NCI-H2029 treated with DMSO at 0.1 percent for 48 hours (cell line): ENCODE data around the gene AFG1L.

Source experiments
- DNase-seq: peaks from one replicate; lab custom pipeline; 2025; lab: John Stamatoyannopoulos, UW

Gene AFG1L

DNA sequence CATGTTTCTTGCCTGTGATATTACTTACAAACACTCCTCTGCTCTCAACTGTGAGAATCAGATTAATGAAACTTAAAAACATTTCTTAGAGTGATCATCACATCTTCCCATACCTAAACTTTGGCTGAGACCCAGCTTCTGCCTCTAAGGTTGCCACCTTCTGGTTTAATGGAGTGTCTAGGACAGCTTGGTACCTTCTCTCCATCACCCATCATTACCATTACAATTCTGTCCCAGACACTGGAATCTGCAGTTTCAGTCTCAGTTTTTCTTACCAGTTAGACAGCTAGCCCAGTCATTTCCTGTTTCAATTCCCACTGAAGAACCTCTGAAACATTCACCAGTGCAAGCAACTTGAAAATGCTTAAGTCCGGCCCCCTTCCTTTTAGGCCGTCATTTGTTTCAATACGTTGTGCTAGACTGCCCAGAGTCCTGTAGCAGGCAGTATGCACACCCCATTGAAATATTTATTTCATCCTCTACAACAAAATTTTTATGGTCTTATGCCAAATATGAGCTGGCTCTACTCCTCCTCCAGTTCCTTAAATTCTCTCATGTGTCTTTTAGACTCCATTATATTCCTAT is 158.8 kb downstream of the AFG1L start:
- DNase-seq, result no peak

DNA sequence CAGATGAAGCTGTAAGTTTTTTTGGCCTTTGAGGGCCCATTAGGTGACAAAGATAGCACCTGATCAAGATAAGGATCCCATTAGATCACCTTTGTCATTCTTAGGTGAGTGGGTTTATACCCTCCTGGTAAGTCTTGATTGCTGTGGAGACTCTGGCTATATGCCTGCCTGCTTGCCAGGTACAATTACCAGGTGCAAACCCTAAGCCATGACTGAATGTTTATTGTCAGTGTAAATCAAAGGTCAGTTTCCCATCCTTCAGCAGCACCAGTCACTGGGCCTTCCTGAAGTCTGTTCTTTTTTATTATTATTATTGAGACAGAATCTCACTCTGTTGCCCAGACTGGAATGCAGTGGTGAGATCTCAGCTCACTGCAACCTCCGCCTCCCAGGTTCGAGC is 159.5 kb downstream of the AFG1L start:
- no peak for DNase-seq

DNA sequence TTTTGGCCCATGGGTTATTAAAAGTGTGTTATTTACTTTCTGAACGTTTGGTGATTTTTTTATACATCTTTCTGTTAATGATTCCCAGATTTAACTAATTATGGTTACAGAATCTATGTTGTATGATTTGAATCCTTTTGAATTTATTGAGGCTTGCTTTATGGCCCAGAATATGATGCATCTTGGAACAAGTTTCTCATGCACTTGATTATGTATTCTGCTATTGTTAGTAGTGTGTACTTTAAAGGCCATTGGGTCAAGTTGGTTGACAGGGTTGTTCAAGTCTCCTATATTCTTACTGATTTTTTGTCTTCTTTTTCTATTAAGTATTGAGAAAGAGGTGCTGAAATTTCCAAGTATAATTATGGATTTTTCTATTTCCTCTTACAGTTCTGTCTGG is 160.8 kb downstream of the AFG1L start:
- DNase-seq, result no peak

DNA sequence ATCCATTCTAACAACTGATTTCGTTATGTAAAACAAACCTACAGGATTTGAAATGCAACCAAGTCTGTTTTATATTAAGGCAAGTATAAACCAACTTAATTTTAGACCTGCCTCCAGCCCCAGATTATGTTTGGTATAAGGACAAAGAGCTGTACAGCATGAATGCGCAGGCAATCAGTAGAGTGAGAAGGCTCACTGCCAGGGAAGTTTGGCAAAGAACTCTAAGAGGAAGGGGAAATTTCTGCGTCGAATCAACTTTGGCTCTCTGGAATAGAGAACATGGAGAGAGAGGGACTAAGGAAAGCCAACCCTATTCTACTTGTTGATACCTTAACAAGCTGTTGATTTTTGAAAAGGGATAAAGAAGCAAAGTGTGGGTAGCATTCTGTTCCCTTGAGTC is 168.9 kb downstream of the AFG1L start:
- no peak for DNase-seq

DNA sequence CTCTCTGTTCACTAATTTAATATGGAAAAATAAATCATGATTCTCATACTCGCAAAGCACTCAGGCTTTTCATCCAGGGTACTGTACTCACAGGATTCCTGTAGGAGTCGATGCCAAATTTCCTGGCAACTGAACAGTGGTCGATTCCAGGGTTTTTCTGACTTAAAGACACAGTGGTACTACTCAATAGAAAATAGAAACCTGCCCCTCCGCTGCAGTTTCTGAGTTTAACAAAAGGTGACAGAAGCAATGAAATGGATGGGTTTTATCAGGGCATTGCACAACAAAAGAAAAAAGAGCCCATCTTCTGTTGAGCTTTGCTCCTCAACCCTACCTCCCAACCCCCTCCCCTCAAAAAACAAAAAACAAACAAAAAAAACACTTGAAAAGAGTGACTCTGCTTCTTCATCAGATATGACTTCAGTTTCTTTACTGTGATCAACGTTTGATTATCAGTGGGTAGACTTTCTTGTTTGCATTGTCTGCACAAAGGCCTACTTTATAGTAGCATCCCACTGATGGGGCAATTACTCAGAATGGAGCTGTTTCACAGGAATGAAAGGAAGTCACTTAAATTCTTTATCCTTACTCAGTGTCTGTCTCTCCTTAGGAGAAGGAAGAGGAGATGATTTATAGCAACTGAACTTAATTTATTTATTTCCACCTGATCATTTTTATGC is 169.7 kb downstream of the AFG1L start:
- no peak for DNase-seq

DNA sequence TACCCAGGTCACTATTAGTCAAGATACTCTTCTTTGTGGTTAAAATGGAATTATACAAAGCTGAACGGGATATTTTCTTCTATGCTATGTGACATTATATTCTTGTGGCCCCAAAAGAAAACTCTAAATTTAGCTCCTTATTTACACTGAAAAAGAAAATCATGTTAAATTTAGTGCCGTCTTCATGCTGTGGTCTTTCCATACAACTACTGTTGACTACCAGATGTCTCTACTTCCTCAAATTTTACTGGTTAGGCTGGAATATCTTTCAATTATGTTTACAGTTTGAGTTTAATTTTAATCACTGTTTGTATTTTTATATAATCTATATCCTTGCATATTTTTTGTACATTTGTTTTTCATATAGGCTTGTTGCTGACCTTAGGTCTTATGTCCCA is 170.2 kb downstream of the AFG1L start:
- DNase-seq, result no peak

DNA sequence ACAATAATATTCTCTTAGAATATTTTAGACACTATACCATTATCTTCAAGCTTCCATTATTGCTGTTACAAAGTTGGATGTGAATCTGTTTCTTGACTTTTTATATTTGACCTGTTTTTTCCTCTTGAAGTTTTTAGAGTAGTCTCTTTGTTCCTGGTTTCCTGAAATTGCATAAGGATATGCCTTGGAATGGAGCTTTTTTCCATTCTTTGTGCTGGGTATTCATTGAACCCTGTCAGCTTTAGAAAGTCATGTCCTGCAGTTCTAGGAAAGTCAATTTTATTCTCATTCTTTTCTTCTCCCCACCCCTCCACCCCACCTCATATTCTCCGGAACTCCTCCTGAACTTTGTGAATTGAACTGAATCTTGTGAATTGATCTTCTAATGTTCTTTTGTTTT is 173.5 kb downstream of the AFG1L start:
- DNase-seq, result no peak

DNA sequence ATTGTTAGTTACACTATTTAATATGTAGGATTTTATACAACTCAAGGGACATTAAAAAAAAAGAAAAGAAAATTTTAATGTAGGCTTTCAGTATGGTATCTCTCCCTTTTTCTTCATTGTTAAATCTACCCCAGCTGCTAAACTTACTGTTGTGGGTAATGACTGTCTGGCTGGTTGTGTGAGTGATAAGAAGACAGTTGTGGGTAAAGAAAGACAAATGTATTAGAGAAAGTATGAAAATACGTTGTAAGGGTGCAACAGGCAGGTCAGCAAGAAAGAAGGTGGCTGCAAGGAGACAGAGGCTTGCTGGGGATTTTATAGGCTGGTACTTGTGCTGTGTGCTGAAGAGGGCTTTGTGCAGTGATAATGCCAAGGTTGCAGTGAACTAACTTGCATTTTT is 174.5 kb downstream of the AFG1L start:
- DNase-seq, result no peak

DNA sequence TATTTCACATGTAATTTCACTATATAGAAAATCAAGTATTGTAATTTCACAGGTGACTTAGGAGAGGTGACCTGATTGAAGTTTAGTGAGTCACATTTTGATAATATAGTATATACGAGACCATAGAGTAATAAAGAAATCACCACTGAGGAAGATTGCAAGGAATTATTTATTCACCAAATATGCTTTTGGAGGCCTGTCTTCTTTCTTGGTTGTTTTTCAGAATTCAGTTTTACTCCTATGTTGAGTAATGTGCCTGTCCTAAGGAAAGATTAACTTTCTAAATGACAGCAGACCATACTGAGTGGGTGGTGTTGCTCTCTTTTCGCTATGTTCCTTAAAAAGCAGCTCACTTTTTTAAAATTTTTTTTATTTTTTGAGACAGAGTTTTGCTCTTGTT is 178.3 kb downstream of the AFG1L start:
- no peak for DNase-seq

DNA sequence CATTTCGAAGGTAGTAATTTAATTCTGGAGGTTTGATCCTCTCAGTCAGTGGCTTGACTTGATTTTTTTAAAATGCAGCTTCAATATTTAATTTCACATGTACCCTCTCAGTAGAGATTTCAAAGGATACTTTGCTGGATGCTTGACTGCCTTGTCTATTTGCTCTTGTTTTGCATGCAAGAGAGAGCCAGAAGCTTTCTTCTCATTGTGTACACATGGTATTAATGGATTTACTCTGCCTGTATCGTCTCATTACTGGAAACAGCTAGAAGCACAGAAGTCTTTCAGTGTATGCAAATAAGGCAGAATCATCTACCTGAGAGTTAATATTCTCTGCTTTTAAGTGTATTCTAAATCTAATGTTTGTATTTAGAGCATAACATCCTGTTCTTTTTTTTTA is 181.5 kb downstream of the AFG1L start:
- DNase-seq, result peak; percentile 13

DNA sequence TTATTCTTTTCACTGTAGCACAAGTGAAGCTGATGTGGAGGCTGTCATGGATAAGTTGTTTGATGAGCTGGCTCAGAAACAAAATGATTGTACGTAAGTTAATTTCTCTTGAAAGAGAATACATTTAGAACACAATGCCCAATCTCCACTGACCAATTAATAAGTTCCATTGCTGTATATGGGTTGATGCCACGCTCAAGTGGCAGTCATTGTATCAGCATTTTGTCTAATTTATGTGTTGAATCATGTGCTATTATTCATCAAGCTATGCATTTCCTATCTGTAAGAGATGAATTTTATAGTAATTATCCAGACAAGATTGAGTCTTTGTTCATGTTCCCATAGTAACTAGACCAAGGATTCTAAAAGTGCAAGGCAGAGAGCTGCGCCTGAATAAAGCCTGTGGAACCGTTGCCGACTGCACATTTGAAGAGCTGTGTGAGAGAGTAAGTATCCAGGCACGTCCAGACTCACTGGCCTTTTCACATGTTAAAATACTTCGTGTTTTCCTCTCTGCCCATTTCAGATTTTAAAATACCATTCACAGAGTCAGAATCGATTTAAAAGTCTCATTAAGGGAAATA is 182.1 kb downstream of the AFG1L start:
- no peak for DNase-seq

DNA sequence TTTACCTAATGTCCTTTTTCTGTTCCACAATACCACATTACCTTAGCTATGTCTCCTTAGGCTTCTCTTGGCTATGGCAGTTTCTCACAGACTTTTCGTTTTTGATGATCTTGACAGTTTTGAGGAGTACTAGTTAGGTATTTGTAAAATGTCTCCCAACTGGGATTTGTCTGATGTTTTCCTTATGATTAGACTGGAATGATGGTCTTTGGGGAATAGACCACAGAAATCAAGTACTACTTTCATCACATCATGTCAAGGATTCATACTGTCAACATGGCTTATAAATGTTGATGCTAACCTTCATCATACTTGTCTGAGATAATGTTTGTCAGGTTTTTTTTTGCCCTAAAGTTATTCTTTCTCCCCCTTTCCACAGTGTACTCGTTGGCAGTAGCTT is 187.7 kb downstream of the AFG1L start:
- DNase-seq, result no peak

DNA sequence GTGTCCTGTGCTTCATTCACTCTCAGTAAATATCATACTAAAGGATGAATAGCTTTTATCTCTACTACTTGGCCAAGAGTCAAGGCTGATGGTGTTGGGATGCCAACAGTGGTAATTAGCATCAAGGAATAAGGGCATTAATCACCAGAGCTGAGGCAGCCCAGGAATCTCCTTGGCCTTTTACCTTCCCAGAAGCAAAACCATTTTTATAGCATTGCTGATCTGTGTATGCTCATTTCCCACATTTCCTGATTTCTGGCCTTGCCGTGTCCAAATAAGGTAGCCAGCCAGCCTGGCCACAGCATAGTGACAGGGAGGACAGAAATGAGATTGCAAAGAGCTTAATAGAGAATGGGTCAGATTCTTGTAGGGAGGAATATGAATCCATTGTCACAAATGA is 189.2 kb downstream of the AFG1L start:
- DNase-seq, result no peak

DNA sequence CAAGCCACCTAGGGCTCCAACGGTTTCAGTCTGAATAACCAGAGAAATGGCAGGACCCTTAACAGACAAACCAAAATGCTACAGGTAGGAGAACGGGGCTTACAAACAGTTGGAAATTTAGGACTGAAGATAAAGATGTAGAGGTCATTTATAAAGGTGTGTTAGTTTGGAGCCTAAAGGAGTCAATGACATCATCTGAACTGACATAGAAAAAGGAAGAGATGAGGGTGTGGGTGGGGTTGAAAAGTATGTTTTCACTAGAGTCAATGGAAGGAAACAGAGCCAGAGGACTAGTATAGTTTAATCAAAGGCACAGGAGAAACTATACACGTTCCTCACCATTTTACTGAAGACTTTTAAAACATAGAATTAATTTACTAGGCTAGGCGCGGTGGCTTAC is 194.8 kb downstream of the AFG1L start:
- DNase-seq, result no peak

DNA sequence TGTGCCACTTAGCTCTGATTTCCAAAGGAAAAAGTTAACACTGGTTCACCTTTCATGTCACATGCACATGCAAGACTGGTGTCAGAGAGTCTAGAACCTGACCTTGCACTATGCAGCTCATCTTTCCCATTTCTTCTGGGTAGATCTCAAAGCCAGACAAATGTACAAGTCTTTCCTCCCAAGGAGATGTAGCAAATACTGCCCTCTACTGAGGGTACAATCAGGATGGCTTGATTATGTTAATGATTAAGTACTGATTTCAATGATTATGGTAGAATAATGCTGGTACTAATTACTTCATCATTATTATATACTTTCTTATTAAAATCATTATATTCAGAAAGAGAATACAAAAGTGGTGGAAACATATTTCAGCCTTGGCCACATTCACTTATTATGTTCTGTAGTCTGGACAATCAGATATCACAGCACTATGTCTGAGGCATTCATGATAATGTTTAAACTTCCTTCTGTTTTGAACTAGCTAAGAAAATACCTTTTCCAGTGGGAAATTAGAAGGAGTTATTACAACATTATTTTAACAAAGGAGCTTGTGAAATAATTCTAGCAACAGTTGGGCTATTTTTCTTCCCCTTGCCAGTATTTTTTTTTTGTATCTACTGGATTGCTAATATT is 197.4 kb downstream of the AFG1L start:
- DNase-seq, result no peak

DNA sequence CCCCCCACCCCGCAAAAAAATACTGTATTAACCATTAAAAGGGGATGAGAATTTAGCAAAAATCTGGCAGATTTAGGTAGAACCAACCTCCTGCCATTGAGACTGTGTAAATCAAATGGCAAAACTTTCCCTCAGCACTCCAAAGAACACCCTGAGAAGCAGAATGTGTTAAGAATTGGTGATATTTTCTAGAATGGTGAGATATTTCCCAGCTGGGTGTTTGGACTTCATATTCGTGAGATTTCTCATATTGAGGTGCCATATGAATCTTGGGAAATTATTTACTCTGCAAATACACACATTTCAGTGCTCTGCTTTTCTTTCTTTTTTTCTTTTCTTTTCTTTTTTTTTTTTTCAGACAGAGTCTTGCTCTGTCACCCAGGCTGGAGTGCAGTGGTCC is 199.6 kb downstream of the AFG1L start:
- no peak for DNase-seq

DNA sequence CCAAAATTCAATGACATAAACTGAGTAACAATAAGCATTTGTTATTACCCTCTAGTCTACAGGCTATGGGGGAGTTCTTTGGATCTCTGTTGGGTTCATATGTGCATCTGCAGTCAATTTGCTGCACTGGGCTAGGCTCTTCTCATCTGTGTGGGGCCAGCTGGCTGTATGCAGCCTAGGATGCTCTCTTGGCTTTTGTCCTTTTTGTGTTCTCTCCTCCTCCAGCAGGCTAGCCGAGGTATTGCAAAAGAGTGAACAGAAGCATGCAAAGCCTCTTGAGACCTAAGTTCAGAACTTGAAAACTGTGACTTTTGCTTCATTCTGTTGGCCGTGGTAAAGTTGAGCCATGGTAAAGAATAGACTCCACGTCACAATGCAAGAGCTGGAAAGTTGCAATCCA is 203.0 kb downstream of the AFG1L start:
- DNase-seq, result no peak

DNA sequence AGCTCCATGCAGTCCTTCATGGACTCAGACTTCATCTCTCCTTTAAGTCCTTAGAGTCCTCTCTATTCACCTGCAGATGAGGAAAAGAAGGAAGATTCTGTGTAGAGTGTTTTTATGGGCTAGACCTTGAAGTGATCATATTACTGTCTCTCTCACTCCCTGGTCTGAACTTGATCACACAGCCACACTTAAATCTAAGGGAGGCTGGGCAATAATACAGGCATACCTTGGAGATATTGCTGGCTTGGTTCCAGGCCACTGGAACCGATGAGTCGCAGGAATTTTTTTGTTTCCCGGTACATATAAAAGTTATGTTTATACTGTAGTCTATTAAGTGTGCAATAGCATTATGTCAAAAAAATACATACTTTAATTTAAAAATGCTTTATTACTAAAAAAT is 206.7 kb downstream of the AFG1L start:
- DNase-seq, result no peak

DNA sequence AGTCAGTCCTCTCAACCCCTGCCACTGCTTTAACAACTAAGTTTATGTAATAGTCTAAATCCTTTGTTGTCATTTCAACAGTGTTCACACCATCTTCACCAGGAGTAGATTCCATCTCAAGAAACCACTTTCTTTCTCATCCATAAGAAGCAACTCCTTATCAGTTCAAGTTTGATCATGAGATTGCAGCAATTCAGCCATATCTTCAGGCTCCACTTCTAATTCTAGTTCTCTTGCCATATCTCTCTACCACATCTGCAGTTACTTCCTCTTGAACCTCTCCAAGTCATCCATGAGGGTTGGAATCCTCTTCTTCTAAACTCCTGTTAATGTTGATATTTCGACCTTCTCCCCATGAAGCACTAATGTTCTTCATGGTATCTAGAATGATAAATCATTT is 208.0 kb downstream of the AFG1L start:
- no peak for DNase-seq

DNA sequence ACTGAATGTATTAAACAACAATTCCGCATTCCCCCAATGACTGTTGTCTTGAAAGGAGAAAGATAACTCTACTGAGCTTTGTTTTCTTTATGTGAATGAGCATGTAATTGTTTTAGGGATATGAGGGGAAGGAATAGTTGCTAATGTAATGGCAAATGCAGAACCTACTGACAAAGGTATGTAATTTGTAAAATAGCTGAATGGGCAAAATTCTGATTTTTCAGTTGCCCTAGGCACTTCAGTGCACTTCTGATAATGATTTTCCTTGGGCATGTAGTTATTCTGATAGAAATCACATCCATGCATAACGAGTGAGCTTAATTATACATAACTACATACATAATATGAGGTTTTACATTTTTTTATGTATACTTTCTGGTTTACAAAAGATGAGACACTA is 212.5 kb downstream of the AFG1L start:
- no peak for DNase-seq

DNA sequence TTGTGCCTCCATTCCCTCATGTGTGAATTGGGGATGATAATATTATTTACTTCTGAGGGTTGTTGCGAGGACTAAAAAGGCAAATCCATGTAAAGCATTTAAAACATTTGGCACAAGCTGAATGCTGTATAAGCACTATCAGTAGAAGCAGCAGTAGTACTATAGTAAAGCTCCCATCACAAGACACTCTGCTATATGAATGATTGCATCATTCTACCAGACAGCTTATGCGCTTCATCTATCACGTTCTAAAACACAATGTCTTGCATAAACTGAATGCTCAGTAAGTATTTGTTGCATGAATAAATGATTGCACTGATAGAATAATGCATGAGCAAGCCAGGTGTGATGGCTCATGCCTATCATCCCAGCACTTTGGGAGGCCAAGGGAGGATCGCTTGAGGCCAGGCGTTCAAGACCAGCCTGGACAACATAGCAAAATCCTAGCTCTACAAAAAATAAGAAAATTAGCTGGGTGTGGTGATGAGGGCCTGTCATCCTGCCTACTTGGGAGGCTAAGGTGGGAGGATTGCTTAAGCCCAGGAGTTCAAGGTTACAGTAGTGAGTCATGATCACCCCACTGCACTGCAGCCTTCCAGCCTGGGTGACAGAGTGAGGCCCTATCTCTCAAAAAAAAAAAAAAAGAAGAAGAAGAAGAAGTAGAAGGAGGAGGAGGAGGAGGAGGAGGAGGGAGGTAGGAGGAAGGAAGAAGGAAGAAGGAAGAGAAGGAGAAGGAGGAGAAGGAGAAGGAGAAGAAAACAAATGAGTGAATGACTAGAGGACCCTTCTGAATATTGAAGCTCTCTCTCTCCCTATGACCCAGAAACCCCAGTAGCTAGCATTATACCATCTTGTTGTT is 215.8 kb downstream of the AFG1L start:
- no peak for DNase-seq

DNA sequence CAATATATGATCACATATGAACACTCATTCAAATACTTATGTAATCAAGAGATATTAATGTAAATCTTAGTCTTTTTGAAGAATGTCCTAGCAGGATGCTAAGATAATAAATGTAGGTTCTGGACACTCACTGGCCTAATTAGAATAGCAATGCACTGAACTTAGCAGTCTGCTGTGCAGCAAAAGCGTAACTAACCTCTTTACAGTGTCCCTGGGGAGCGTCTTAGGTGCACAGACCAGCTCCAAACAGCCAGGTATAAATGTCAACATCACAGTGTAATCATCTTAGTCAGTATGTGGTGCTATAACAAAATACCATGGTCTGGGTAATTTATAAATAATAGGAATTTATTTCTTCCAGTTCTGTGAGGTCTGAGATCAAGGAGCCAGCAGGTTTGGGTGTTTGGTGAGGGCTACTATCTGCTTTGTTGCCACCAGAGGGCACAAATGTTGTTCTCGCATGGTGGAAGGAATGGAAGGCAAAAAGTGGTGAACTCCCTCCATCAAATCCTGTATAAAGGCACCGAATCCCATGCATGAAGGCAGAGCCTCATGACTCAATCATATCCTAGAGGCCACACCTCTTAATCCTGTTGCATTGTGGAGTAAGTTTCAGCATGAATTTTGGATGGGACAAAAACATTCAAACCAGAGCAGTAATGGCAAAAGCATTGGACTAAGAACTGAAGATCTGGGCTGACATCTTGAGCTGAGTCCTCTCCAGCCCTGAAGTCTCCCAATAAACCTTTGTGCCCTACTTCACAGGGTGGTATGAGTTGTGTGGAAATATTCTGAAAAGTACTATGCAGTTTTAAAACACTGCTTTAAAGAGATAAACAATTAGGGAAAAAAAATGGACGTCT is 224.1 kb downstream of the AFG1L start:
- DNase-seq, result no peak
